CD4-positive, alpha-beta T cell treated with Interleukin-12 subunit alpha and Interleukin-12 subunit beta, for 1 hour (primary cell): ENCODE measurements around the gene POU4F3.
"Not testable (repeated sequence)": the region's sequence is repeated elsewhere in the genome, so short reads cannot be mapped to it uniquely, and the experiment has no call there.

Source experiments
- DNase-seq: peaks from one replicate; pipeline ENCODE4 v3.0.0-alpha.2; 2020

The POU4F3 gene, protein sequence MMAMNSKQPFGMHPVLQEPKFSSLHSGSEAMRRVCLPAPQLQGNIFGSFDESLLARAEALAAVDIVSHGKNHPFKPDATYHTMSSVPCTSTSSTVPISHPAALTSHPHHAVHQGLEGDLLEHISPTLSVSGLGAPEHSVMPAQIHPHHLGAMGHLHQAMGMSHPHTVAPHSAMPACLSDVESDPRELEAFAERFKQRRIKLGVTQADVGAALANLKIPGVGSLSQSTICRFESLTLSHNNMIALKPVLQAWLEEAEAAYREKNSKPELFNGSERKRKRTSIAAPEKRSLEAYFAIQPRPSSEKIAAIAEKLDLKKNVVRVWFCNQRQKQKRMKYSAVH

DNA sequence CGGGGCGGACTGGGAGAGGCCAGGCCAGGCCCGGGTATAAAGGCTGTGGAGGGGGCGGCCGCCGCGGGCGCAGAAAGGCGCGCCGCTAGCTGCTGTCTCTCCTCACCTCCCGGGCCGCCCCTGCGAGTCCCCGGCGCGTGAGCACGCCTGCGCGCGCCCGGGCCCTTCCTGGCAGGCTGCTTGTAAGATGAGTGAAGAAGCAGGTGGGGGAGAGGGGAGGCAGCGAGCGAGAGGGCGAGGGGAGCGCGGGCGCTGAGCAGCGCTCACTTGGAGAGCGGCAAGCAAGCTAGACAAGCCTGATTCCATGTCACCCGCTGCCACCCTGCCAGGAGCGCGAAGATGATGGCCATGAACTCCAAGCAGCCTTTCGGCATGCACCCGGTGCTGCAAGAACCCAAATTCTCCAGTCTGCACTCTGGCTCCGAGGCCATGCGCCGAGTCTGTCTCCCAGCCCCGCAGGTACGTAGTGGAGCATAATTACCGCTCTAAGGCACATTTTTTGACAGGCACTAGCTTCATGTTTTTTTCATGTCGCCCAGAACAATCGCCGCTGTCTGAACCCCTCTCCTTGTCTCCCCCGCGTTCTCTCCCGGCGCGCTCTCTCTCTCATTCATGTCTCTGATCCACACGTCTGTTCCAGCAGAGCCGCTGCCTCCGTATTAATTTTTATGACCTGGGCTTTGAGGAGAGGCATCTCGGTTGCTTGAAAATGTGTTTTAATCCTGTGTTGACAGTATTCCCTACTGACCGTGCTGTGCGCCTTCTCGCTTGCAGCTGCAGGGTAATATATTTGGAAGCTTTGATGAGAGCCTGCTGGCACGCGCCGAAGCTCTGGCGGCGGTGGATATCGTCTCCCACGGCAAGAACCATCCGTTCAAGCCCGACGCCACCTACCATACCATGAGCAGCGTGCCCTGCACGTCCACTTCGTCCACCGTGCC is at the start of gene POU4F3:
Gene POU4F3, plus strand, starts transcription at position 66 of the 941 bp plus-strand sequence. Its CDS starts 274 bp downstream, at position 340.
- DNase-seq = no peak

DNA sequence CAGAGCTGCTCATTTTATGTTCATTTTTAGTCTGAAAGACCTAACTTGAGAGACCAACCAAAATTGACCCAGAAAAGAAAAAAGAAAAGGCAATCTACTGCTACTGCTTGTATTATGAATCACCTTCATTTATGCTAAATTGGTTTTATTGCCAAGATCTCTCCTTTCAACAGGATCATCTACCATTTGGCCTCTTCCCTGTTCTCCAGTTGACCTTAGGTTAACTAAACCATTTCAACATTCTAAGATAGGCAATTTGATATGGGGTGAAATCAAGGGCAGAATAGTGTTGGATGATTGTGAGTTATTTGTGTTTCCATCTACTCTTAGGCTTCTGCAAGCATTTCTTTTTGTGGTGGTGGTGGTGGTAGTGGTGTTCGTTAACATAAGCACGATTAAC is 48.3 kb upstream of the POU4F3 start:
- DNase-seq = no peak

DNA sequence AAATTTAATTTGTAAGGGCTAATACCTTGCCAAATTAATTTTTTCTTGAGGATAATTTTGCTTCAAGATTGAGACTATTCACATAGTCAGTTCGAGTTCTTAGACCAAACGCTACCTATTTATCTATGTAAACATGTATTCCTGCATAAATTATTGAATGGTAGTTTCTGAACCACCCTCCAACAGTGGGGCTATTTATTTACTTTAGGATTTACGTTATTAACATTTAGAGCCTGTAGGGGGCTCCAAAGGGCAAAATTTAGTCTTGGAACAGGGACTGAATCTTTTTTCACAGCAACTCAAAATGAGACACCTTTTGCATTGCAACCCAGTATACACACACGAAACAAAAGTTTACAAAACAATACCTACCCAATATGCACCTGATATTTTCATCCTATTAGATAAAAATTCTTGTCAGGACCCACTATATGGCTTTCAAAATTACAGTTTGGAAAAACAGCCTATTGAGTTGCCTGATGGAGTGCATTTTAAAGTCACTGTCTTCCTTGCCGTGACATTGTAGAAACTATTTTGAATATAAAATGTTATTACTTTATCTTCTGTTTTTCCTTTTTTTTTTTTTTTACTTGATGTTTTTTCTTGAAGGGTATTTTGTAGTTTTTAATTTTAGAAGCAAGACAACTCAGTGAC is 47.1 kb upstream of the POU4F3 start:
- DNase-seq = peak; percentile 45

DNA sequence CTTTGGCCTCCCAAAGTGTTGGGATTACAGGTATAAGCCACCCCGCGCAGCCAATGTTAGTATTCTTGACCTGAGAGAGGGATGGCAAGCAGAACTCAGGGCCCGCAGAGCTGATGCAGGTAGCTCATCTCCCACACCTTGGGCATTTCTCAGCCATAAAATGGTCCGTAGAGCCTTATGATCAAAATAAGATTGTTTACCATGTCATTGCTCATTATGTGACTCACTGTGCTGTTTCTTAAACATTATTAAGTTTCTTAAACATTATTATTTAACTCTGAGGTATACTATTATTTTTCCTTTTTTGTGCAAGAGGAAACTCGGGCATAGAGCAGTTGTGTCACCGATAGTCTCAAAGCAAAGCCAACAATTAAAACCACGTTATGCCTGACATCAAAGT is 42.4 kb upstream of the POU4F3 start:
- no peak for DNase-seq

DNA sequence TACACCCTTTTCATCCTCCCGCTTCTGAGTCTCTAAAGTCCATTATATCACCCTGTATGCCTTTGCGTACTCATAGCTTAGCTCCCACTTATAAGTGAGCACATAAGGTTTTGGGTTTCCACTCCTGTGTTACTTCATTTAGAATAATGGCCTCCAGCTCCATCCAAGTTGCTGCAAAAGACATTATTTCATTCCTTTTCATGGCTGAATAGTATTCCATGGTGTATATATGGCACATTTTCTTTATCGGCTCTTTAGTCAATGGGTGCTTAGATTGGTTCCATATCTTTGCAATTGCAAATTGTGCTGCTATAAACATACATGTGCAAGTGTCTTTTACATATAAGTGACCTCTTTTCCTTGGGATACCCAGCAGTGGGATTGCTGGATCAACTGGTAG is 39.7 kb upstream of the POU4F3 start:
- not testable (repeated sequence) for DNase-seq

DNA sequence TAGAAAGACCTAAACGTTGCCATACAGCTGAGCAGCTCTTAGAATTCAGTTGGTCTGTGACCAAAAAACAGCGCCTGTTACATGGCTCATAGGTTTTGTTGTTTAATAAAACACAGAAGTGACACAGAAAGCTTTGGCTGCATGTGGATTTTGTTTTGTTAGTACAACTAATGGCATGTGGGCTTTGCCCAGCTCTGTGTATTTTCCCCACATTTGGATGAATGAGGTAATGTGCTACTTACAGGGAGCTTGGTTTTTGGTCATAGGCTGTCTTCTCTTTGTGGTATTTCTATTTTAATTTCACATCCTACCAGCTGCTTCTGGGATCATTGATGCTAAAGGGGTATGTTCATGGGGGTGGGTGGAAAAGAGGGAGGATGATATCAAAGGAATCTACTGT is 37.0 kb upstream of the POU4F3 start:
- DNase-seq = no peak

DNA sequence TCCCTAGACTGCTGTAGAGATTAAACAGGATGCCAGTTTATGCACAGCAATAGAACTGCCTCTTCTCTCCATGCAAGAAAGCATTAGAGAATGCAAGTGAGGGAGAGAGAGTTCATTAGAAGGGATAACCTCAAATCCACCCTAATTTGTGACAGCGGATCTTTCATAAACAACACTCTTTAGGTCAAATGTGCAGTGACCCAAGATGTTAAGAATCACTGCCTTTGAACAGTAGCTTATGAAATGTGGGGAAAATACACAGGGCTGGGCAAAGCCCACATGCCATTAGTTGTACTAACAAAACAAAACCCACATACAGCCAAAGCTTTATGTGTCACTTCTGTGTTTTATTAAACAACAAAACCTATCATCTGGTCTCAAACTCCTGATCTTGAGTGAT is 36.2 kb upstream of the POU4F3 start:
- DNase-seq = no peak

DNA sequence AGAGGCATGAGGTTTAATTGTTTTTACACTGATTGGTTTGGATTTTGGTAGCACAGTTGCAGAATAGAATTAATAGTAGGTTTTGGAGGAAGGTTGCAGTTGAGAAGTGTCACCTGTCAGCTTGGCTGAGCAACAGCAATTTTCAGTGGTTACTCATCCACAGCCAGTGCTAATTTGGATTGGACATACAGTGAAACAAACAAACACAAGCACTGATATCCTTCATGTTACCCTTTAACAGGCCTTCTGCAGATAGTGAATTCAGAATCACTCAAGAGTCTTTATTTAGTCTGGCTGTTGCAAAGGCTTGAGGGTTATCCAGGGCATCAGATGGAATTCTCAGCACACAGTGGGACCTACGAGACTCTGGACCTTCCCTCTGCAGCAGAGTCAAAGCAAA is 31.8 kb upstream of the POU4F3 start:
- DNase-seq = no peak

DNA sequence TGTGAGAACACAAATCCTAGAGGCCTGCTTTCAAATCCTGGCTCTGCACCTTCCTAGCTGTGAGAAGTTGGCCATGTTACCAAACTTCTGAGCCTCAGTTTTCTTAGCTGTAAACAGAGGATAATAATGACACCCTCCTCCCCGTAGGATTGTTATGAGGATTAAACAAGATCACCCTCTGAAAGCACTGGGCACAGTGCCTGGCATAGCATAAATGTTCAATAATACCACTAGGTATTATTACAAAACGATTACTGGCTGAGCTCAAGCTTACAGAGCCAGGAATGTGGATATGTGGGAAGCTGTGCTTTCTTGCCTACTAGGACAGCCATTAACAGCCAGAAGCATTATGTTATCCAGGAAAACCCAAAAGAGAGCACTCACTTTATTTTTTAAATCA is 30.8 kb upstream of the POU4F3 start:
- DNase-seq = no peak

DNA sequence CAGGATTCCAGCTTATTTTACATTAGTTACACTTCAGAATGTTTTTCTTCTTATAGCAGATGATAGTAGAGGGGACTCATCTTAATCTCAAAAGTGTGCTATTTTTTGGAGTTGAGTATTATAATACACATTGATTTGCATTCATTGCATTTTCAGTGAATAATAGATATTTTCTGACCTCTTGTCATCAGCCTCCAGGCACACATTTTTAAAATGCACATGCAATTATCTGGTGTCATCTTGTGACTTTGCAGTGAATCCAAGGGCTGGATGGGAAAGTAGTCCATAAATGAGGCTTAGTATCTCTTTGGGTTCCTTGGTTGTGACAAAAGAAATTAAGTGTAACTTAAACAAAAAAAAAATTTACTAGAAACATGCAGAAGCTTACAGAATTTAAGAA is 28.1 kb upstream of the POU4F3 start:
- DNase-seq = no peak

DNA sequence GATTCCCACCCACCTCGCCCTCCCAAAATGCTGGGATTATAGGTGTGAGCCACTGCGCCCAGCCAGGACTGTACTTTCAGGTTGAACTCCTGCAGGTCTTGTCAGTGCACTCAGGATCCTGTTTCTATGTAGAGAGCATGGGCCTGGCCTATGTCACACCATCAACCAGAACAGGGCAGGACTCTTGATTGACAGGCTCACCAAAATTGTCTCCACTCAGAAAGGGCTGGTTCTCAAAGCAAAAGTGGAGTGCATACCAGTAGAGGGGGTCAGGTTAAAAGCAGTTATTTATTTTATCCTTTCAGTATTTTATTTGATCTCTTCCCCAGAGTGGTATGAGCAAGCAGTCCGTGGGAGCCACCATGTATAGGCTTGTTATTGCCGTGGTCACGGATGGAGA is 27.4 kb upstream of the POU4F3 start:
- DNase-seq = no peak

DNA sequence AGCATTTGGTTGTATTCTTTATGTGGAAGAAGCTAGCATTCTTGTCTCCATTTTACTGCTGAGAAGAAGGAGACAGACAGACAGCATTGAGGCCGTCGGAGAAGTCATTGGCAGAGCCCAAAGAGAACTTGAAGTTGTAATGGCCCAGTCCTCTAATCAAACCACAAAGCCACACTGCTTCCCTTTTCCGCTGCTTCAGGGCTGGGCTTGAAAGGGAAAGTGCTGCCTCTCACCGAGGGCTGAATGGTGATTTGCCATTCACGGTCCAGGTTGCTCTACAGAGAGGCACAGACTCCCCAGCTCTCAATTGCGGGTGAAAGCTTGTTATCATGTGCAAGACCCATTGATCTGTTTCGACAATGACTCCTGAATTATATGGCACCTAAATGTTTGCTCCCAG is 25.6 kb upstream of the POU4F3 start:
- peak; percentile 2 for DNase-seq

DNA sequence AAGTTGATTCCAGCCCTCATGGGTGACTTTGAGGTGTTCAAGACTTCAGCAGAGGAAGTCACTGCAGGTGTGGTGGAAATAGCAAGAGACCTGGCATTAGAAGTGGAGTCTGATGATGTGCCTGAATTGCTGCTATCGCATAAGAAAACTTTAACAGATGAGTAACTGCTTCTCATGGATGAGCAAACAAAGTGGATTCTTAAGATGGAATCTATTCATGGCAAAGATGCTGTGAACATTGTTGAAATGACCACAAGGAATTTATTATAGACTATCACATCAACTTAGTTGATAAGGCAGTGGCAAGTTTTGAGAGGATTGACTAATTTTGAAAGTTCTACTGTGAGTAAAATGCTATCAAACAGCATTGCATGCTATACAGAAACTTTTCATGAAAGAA is 17.1 kb upstream of the POU4F3 start:
- no peak for DNase-seq

DNA sequence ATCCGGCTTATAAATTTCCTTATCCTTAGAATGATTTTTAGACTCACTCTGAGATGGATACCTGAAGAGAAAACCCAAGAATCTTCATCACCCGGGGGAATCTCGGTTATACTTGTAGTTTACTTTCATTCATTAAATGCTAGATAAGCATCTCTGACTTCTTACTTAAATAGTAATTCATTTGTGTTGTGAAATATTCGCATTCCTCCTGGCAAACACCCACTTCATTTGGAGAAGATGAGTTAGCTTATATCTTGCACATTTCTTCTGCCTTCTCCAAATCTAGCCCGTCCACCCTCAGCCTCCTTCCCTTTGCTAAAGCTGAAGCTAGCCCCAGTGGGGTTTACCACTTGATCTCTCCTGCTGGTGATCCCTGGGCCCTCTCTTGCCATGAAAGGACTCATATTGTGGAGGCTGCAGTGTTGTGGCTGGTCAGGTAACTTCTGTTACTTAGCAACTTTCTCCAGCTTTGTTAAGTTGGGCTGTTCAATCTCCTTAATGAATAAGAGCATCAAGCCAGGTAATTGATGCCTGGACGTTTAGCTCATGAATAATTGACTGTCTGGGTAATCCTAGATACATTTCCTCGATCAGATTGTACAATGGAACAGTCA is 11.3 kb upstream of the POU4F3 start:
- DNase-seq = no peak

DNA sequence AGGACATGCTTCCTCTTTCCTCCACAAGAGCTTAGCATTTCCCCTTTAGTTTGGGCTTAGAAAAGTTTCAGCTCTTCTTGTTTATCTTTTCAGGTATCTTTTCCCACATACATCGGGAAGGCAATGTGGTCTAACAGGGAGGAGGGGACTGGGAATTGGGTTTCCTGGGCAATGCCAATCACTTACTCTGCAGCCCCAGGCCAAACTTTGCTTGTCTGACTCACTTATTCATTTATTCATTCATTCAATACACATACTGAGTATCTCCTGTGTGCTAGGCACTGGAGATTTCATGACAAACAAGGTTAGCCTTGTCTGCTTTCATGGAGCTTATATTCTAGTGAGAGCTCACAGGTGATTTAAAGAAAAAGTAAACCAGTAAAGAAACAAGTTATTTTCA is 10.7 kb upstream of the POU4F3 start:
- no peak for DNase-seq

DNA sequence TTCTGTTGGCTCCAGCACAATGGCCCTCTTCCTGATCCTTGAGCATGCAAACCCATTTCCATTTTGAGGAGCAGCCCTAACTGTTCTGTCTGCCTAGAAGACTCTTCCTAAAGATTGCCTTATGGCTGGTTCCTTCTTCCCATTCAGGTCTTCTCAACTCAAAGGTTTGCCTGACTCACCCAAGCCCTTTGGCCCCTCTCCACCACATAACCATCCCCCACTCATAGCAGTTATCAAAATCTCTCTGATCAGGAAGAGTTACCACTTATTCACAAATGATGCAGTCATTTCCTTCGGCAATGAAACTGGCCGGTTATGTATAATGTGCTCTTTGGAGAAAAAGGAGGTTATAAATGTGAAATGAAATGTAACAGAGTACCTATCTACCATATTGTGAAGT is 8.9 kb upstream of the POU4F3 start:
- no peak for DNase-seq

DNA sequence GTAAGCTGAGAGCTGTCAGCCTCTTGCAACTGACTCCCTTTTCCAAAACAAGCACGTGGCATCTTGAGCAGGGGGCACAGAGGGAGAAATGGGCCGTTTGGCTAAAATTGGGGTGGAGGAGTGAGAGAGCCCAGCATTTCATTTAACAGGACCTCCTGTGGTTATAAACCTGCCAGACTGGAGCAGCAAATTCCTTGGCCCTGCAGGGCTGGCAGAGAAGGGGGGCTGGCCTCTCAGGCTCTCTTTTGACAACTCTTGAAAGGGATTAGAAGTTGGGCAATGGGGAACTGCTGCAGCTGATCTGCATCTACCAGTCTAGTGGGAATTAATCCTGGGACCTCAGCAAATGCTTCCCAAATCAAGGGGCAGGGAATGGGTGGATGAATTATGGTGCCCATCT is 7.2 kb upstream of the POU4F3 start:
- no peak for DNase-seq

DNA sequence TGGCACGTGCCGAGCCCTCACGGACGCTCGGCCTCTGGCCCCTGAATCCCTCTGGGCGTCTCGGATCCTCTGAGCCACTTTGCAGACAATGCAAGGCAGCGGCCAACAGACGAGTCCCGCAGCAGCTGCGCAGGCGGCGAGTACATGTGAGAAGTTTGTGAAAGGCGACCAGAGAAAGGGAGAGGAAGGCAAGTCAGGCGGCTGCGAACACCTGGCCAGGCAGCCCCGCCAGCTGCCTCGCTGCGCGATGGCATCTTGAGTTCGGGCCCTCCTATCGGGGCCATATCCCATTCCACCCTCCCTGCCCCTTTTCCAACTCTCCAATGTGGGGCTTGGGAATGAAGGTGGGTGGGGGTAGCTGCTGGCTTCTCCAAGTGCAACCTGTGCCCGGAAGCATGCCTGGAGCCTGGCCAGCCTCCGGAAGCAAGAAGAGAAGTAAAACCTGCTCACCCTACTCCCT is 4.5 kb upstream of the POU4F3 start:
- DNase-seq = no peak

DNA sequence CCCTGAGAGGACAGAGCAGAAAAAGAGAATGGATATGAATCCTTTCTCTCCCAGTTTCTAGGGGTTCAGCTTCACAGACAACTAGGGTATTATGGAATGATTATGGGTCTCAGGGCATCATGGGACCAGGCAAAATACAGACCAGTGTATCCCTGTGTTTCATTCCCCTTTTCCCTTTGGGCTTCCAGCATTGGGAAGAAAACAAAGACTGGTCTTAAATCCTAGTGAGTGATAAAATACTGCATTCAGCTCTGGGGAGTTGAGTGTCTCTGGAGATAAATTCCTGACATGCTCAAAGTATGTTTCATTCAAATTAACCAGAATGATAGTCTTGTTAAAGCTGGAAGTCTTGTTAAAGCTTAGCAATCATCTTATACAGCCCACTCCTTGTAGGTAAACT is 2.4 kb upstream of the POU4F3 start:
- DNase-seq = no peak

DNA sequence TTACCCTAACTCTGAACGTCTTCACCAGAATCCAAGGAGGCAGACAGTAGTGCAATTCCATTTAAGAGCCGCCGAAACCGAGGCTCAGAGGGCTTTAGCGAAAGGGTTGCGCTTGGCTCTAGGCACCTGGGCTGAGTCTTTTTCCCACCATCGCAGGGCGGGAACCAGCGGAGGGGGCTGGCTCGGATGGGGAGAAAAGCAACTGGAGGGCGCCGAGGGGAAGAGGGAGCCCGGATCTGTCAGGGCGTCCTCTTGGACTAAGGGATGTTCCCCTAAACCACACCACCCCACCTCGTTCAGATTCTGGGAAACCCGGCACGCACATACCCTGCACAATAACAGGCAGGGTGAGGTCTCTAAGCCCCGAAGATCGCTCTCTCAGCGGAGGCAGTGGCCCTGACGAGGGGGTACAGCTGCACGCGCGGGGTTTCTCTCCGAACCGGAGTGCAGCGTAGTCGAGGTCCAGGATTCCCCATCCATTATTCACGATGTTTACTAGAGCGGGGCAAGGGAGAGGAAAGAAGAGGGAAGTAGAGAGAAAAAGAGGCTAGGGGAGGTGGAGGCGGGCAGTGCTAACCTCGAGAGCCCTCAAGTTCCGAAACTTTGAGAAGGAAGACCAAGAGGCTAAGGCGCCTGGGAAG is 1.3 kb upstream of the POU4F3 start:
- no peak for DNase-seq

DNA sequence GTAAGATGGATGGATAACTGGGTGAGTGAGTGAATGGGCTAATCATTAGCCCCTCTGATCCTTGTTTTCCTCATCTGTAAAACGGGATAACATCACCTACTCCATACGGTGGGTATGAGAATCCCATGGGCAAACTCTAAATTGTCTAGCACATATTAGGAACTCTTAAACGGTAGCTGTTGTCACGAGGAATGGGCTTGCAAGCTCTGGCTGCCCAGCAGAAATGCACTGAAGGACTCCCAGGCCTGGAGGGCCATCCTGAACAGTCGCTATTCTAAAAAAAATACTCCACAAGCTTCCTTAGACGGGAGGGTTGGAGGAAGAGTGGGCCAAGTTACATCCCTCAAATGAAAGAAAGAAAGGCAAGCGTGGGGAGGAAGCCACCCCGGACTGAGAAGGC is 711 bp upstream of the POU4F3 start:
- DNase-seq = no peak

DNA sequence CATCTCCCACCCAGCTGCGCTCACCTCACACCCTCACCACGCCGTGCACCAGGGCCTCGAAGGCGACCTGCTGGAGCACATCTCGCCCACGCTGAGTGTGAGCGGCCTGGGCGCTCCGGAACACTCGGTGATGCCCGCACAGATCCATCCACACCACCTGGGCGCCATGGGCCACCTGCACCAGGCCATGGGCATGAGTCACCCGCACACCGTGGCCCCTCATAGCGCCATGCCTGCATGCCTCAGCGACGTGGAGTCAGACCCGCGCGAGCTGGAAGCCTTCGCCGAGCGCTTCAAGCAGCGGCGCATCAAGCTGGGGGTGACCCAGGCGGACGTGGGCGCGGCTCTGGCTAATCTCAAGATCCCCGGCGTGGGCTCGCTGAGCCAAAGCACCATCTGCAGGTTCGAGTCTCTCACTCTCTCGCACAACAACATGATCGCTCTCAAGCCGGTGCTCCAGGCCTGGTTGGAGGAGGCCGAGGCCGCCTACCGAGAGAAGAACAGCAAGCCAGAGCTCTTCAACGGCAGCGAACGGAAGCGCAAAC is 1.1 kb downstream of the POU4F3 start:
- DNase-seq = no peak
